HFF-Myc (cell line): ENCODE results near the gene BTRC.
A peak's percentile ranks its signal among the peaks of the same experiment; 100 is the strongest.

Source experiments
- DNase-seq: peaks from one replicate; pipeline ENCODE4 v3.0.0-alpha.2; 2011; ENCODE audit warnings: low read depth; ENCODE audit errors: extremely low read depth
- H3K4me3 ChIP-seq: replicated peaks from 2 replicates; pipeline ENCODE4 v1.5.1; 2011; ENCODE audit warnings: low read depth, mild to moderate bottlenecking, control low read depth, low read length
- CTCF ChIP-seq: IDR thresholded peaks from 2 replicates; pipeline ENCODE4 v1.5.1; 2012; ENCODE audit warnings: mild to moderate bottlenecking, low read depth, low read length, control low read depth; ENCODE audit errors: missing control alignments

The BTRC gene

GRCh38 chr10:101466016-101466912, 112.3 kb downstream of the BTRC start:
- H3K4me3 ChIP-seq, result no peak overlapping the region
- DNase-seq, result no peak
- TF ChIP-seq CTCF, result no peak

GRCh38 chr10:101467286-101467770, 113.4 kb downstream of the BTRC start:
- peak; percentile 47 for DNase-seq
- peak; percentile 86 for TF ChIP-seq CTCF
- H3K4me3 ChIP-seq, result no peak overlapping the region

- H3K4me3 ChIP-seq, result no peak overlapping the region
- DNase-seq, result no peak
- TF ChIP-seq CTCF, result no peak
Observed at GRCh38 chr10:101468159-101468558, 114.2 kb downstream of the BTRC start.

GRCh38 chr10:101476383-101476782, 122.4 kb downstream of the BTRC start:
- H3K4me3 ChIP-seq, result no peak overlapping the region
- no peak for DNase-seq
- TF ChIP-seq CTCF, result no peak

- TF ChIP-seq CTCF, result no peak
- no peak for DNase-seq
- H3K4me3 ChIP-seq, result no peak overlapping the region
Observed at GRCh38 chr10:101478956-101479355, 125.0 kb downstream of the BTRC start.

- DNase-seq, result no peak
- TF ChIP-seq CTCF, result no peak
- no peak overlapping the region for H3K4me3 ChIP-seq
Observed at GRCh38 chr10:101481256-101481655, 127.3 kb downstream of the BTRC start.
